Measurements from ENCODE around the gene ENOSF1.

DNA sequence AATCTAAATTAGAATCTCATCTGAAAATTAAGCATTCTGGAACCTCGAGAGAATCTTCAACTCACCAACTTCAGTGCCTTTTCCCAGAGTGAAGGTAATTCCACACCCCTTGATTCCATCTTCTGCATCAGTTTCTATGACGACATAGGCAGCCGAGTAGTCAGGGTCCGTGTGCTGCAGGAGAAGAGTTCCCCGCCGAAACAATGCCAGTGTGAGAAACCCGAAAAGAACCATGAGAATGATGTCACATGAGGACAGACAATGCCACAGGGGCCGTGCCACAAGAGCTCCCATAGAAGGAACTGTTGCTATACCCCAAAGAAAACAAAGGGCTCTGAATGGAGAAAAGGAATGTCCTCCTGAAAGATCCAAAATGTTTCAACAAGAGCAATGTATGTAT lies 6.0 kb downstream of the ENOSF1 start:
- TF ChIP-seq, protein P1, sequence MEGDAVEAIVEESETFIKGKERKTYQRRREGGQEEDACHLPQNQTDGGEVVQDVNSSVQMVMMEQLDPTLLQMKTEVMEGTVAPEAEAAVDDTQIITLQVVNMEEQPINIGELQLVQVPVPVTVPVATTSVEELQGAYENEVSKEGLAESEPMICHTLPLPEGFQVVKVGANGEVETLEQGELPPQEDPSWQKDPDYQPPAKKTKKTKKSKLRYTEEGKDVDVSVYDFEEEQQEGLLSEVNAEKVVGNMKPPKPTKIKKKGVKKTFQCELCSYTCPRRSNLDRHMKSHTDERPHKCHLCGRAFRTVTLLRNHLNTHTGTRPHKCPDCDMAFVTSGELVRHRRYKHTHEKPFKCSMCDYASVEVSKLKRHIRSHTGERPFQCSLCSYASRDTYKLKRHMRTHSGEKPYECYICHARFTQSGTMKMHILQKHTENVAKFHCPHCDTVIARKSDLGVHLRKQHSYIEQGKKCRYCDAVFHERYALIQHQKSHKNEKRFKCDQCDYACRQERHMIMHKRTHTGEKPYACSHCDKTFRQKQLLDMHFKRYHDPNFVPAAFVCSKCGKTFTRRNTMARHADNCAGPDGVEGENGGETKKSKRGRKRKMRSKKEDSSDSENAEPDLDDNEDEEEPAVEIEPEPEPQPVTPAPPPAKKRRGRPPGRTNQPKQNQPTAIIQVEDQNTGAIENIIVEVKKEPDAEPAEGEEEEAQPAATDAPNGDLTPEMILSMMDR (IDR thresholded peaks at IDR 0.05), result no peak
- TF ChIP-seq POLR2A (IDR thresholded peaks at IDR 0.05), result no peak

Measured in Peyer's patch (tissue), 4 donors.